ENCODE measurements around the gene FERMT3. TPM values are rescaled to one million over a fixed set of nuclear protein-coding genes. Genes with fewer than 3 reads are reported as not detected.
A peak's percentile ranks its signal among the peaks of the same experiment; 100 is the strongest.

FERMT3 gene
- total and polyA plus RNA-seq, 2 of the 13 experiments (the other 11 are each of a cell fraction or from before 2014, with no cell fraction given): 0.29 TPM; not detected in 1

DNA sequence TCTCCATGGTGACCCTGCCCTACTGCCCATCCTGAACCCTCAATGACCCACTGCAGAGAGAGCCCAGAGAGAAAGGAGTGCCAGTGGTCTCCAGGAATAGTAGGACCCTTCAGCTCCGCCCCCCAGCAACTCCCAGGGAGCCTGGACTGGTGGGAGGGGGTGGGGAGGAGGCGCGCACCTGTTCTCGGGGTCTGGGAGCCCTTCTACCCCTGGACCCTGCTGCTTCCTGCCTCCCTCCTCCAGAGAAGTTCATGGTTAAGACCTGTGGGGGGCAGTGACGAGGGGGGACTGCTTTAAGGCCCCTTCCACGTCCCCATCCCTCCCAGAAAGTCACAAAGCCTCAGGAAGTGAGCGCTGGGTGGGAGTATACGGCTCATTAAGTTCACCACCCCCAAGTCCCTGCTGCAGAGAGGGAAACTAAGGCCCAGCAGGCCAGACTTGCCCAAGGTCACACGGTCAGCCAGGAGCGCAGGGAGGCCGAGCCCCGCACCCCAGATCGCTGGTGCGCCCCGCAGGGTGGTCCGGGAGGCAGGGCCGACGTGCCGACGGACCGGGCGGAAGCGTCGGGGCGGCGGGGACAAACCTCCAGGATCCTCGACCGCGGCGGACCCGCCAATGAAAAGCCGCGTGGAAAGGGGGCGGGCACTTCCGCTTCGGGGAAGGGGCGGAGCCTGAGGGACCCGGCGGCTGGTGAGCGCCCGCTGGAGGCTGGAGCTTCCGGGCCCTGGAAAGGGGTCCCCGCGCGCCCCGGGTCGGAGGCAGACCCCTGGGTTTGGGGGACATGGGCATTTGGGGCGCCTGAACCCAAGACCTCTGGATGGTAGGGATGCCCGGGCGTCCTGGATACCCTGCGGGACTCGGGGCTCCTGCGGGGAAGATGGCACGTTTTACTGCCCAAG, 19.3 kb downstream of the FERMT3 start, which contains the start of the genes NUDT22 and TRPT1 (continued):
- TF ChIP-seq ZNF775 (CRISPR knock-in tag; IDR thresholded peaks at IDR 0.05; ENCODE audit: borderline replicate concordance) (no peak), ZC3H13 (CRISPR knock-in tag; IDR thresholded peaks at IDR 0.05) (peak; percentile 68; the same call in 1 of the 2 replicates), ZSCAN21 (CRISPR knock-in tag; IDR thresholded peaks at IDR 0.05; ENCODE audit: borderline replicate concordance) (peak; percentile 48; the same call in 1 of the 2 replicates), ZNF121 (CRISPR knock-in tag; IDR thresholded peaks at IDR 0.05) (peak; percentile 35; the same call in 1 of the 2 replicates), ZBED4 (CRISPR knock-in tag; IDR thresholded peaks at IDR 0.05; ENCODE audit: borderline replicate concordance) (no peak), GPN1 (CRISPR knock-in tag; IDR thresholded peaks at IDR 0.05; ENCODE audit: borderline replicate concordance) (no peak), ZNF224 (CRISPR knock-in tag; IDR thresholded peaks at IDR 0.05) (no peak), MAFG (CRISPR knock-in tag; IDR thresholded peaks at IDR 0.05) (no peak)
- TF ChIP-seq, protein P1, sequence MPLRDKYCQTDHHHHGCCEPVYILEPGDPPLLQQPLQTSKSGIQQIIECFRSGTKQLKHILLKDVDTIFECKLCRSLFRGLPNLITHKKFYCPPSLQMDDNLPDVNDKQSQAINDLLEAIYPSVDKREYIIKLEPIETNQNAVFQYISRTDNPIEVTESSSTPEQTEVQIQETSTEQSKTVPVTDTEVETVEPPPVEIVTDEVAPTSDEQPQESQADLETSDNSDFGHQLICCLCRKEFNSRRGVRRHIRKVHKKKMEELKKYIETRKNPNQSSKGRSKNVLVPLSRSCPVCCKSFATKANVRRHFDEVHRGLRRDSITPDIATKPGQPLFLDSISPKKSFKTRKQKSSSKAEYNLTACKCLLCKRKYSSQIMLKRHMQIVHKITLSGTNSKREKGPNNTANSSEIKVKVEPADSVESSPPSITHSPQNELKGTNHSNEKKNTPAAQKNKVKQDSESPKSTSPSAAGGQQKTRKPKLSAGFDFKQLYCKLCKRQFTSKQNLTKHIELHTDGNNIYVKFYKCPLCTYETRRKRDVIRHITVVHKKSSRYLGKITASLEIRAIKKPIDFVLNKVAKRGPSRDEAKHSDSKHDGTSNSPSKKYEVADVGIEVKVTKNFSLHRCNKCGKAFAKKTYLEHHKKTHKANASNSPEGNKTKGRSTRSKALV (CRISPR knock-in tag; IDR thresholded peaks at IDR 0.05): peak; percentile 22
- TF ChIP-seq, protein P2, sequence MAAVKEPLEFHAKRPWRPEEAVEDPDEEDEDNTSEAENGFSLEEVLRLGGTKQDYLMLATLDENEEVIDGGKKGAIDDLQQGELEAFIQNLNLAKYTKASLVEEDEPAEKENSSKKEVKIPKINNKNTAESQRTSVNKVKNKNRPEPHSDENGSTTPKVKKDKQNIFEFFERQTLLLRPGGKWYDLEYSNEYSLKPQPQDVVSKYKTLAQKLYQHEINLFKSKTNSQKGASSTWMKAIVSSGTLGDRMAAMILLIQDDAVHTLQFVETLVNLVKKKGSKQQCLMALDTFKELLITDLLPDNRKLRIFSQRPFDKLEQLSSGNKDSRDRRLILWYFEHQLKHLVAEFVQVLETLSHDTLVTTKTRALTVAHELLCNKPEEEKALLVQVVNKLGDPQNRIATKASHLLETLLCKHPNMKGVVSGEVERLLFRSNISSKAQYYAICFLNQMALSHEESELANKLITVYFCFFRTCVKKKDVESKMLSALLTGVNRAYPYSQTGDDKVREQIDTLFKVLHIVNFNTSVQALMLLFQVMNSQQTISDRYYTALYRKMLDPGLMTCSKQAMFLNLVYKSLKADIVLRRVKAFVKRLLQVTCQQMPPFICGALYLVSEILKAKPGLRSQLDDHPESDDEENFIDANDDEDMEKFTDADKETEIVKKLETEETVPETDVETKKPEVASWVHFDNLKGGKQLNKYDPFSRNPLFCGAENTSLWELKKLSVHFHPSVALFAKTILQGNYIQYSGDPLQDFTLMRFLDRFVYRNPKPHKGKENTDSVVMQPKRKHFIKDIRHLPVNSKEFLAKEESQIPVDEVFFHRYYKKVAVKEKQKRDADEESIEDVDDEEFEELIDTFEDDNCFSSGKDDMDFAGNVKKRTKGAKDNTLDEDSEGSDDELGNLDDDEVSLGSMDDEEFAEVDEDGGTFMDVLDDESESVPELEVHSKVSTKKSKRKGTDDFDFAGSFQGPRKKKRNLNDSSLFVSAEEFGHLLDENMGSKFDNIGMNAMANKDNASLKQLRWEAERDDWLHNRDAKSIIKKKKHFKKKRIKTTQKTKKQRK (IDR thresholded peaks at IDR 0.05; ENCODE audit: low read length): no peak
- TF ChIP-seq, protein P3, sequence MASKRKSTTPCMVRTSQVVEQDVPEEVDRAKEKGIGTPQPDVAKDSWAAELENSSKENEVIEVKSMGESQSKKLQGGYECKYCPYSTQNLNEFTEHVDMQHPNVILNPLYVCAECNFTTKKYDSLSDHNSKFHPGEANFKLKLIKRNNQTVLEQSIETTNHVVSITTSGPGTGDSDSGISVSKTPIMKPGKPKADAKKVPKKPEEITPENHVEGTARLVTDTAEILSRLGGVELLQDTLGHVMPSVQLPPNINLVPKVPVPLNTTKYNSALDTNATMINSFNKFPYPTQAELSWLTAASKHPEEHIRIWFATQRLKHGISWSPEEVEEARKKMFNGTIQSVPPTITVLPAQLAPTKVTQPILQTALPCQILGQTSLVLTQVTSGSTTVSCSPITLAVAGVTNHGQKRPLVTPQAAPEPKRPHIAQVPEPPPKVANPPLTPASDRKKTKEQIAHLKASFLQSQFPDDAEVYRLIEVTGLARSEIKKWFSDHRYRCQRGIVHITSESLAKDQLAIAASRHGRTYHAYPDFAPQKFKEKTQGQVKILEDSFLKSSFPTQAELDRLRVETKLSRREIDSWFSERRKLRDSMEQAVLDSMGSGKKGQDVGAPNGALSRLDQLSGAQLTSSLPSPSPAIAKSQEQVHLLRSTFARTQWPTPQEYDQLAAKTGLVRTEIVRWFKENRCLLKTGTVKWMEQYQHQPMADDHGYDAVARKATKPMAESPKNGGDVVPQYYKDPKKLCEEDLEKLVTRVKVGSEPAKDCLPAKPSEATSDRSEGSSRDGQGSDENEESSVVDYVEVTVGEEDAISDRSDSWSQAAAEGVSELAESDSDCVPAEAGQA (IDR thresholded peaks at IDR 0.05; ENCODE audit: low read depth): no peak
- TF ChIP-seq, protein P3 (CRISPR knock-in tag; IDR thresholded peaks at IDR 0.05; ENCODE audit: borderline replicate concordance): no peak
